Islet of Langerhans (tissue), 1 donor: ENCODE data around the gene DNTT.

Experiments
- FAIRE-seq: peaks from one replicate; lab custom pipeline; 2011; peaks lifted over from hg19 to GRCh38; lab: Jason Lieb, UNC

DNTT gene

GRCh38 chr10:96309628-96310320, 5.5 kb downstream of the DNTT start:
- FAIRE-seq, result no peak

- FAIRE-seq, result no peak
These were observed 6.1 kb downstream of the DNTT start for GRCh38 chr10:96310321-96310669.

GRCh38 chr10:96311180-96311715, 7.0 kb downstream of the DNTT start:
- FAIRE-seq, result no peak

GRCh38 chr10:96313344-96313743, 9.1 kb downstream of the DNTT start:
- FAIRE-seq, result no peak

- no peak for FAIRE-seq
These were observed 13.0 kb downstream of the DNTT start for GRCh38 chr10:96317067-96317833.

GRCh38 chr10:96319754-96320474, 15.7 kb downstream of the DNTT start:
- FAIRE-seq, result peak; percentile 64

- no peak for FAIRE-seq
These were observed 17.6 kb downstream of the DNTT start for GRCh38 chr10:96321822-96322221.

GRCh38 chr10:96322275-96322674, 18.0 kb downstream of the DNTT start:
- FAIRE-seq, result no peak

- no peak for FAIRE-seq
These were observed 20.2 kb downstream of the DNTT start for GRCh38 chr10:96324447-96324846.

GRCh38 chr10:96325719-96326373, 21.6 kb downstream of the DNTT start:
- no peak for FAIRE-seq

GRCh38 chr10:96327462-96327861, 23.2 kb downstream of the DNTT start:
- no peak for FAIRE-seq

- no peak for FAIRE-seq
These were observed 28.9 kb downstream of the DNTT start for GRCh38 chr10:96333101-96333500.

- peak; percentile 45 for FAIRE-seq
These were observed 30.6 kb downstream of the DNTT start for GRCh38 chr10:96334616-96335526.

- FAIRE-seq, result no peak
These were observed 32.9 kb downstream of the DNTT start for GRCh38 chr10:96337106-96337505.

GRCh38 chr10:96338279-96338925, 34.2 kb downstream of the DNTT start:
- FAIRE-seq, result no peak

- no peak for FAIRE-seq
These were observed 35.1 kb downstream of the DNTT start for GRCh38 chr10:96339383-96339782.

- FAIRE-seq, result peak; percentile 87
These were observed 36.0 kb downstream of the DNTT start for GRCh38 chr10:96339956-96340904.

GRCh38 chr10:96341219-96342182, 37.3 kb downstream of the DNTT start:
- no peak for FAIRE-seq
